ENCODE results near the gene CHMP1B. TPM values are rescaled to one million over a fixed set of nuclear protein-coding genes. Genes with fewer than 3 reads are reported as not detected.

Gene CHMP1B
- total RNA-seq, 4 donors from 2014 or later = 33.4 to 55.1 (median 39.8) TPM

DNA sequence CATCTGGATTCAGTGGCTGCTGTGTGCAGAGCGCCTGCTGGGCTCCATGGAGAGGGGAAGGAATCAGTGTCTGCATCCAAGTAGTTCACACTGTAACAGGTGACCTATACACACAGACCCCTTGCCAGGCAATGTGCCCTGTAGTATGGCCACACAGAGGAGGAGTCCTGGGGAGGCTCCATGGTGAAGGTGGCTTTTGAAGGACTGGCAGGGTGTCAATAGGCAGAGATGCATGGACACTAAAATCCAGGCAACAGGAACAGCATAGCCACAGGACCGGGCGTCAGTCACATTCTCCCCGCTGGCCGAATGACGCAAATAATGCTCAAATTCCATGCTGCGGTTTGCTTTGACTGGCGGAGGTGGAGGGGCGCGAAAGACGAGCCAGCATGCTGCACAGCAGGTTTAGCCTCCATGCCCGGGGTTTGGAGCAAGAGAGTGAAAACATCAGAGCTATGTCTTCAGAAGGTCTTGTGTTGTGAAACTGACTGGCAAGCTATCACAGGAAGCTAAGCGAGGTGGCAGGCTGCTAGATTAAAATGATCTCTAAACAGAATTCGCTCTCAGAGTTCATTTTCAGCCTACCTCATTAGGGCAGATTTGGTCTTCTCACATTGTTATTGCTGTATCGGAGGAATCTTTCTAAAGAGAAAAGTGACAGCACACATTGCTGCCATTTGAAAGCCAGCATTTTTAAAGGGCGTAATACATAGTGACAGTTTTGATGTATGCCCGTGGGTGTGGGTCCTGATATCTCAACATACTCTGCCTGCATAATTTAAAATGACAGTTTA, 1.2 kb upstream of the CHMP1B start:
- TF ChIP-seq, protein P1, sequence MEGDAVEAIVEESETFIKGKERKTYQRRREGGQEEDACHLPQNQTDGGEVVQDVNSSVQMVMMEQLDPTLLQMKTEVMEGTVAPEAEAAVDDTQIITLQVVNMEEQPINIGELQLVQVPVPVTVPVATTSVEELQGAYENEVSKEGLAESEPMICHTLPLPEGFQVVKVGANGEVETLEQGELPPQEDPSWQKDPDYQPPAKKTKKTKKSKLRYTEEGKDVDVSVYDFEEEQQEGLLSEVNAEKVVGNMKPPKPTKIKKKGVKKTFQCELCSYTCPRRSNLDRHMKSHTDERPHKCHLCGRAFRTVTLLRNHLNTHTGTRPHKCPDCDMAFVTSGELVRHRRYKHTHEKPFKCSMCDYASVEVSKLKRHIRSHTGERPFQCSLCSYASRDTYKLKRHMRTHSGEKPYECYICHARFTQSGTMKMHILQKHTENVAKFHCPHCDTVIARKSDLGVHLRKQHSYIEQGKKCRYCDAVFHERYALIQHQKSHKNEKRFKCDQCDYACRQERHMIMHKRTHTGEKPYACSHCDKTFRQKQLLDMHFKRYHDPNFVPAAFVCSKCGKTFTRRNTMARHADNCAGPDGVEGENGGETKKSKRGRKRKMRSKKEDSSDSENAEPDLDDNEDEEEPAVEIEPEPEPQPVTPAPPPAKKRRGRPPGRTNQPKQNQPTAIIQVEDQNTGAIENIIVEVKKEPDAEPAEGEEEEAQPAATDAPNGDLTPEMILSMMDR (IDR thresholded peaks at IDR 0.05; ENCODE audit: low read depth) = no peak

DNA sequence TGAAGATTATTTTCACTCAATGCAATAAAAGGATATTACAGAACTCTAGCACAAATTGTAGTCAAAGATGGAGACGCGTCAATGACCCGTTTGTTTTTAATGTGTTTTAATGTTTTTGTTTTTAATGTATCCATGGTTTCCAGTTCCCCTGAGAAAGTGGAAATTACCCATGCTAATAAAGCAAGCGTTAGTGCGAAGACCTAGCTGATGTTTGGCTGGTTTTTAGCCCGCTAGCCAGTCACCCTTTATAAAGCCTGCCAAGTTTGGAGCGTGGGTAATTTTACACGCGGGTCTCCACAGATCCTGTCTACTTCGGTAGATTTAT, 430 bp upstream of the CHMP1B start:
- TF ChIP-seq, protein P1 (IDR thresholded peaks at IDR 0.05; ENCODE audit: low read depth) = no peak

DNA sequence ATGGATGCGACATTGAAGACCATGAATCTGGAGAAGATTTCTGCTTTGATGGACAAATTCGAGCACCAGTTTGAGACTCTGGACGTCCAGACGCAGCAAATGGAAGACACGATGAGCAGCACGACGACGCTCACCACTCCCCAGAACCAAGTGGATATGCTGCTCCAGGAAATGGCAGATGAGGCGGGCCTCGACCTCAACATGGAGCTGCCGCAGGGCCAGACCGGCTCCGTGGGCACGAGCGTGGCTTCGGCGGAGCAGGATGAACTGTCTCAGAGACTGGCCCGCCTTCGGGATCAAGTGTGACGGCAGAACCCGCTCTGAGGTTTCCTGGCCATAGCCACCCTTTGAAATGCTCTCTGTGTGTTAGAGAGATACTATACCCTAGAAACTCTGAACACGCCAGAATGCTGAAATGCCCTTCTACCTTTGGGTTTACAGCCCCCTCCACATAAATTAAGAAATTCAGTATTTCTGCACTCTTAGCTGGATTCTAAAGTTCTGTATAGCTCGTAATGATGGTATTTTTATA, 659 bp downstream of the CHMP1B start:
- TF ChIP-seq, protein P1 (IDR thresholded peaks at IDR 0.05; ENCODE audit: low read depth) = no peak

DNA sequence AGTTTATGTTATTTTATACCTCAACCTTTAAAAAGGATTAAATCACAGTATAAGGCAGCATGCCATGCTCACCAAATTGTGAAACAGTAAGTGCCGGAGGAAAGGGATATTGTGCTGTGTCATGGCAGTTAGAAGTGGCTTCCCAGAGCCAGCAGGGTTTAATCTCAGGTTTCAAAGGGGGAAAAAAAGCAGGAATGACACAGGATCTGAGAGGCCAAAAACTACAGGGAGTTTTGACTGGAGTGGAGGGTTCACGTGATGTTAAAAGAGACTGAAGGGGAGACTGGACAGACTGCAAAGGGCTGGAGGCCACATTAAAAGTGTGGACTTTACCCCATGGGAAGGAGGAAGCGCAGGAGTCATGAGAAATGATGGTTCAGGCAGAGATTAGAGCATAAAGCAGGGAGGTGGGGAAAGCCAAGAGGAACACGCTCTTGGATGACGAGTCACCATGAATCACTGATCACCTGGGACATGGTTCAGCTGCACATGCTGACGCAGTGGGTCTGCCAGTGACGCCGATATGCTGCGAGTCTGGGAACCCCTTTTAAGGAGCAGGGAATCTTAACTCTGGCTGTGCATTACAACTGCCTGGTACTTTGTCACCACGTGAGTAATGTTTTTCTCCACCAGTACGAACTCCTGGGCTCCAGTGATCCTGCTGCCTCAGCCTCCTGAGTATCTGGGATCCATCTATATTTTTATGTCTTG, 6.1 kb downstream of the CHMP1B start:
- TF ChIP-seq, protein P1 (IDR thresholded peaks at IDR 0.05; ENCODE audit: low read depth) = no peak

DNA sequence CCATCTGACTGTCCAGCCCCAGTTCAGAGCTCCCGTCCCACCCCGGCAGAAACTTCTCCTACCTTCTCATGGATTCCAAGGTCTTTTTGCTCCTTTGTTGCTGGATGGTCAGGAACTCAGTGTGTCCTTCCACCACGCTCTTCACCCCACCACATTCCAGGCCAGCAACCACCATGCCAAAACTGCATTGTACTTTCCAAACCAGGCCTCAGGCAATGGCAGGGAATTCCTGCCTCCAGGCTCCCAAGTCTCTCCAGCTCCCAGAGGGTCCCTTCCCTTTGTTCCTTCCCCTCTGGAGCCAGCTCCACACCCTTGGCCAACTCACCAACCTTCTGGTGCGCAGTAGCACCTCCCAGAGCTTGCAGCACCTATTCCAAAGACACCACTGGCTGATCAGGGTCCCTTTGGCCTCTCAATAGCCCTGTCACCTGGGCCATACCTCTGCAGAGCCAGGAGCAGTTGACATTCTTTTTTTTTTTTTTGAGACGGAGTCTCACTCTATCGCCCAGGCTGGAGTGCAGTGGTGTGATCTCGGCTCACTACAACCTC, 8.1 kb downstream of the CHMP1B start:
- TF ChIP-seq, protein P1 (IDR thresholded peaks at IDR 0.05; ENCODE audit: low read depth) = no peak

DNA sequence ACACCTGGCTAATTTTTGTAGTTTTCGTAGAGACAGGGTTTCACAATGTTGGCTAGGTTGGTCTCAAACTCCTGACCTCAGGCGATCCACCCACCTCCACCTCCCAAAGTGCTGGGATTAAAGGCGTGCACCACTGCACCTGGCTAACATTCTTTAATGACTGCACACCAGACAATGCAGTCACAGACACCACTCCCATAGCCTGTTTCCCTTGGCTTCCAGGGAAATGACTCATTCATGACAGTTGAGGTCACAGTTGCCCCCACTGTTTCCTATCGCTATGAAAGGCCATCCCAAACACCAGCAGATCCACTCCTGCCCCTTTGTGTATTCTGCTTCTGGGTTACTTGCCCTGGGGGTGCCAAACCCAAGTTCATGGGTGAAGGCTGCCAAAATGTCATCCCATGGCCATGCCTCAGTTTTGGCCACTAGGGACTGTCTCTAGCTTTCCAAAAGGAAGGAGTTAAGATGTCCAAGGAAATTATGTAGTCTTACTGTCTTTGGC, 8.7 kb downstream of the CHMP1B start:
- TF ChIP-seq, protein P1 (IDR thresholded peaks at IDR 0.05; ENCODE audit: low read depth) = no peak
